GM21619 (cell line): ENCODE measurements around the gene GALNT10.
A peak's percentile ranks its signal among the peaks of the same experiment; 100 is the strongest.
"Not testable (repeated sequence)": the region's sequence is repeated elsewhere in the genome, so short reads cannot be mapped to it uniquely, and the experiment has no call there.

ENCODE experiments used
- ATAC-seq: cut with Tn5 transposase; IDR thresholded peaks from one replicate; pipeline ENCODE4 v1.9.1; 2021; ENCODE audit not compliant: unreplicated experiment

Gene GALNT10

DNA sequence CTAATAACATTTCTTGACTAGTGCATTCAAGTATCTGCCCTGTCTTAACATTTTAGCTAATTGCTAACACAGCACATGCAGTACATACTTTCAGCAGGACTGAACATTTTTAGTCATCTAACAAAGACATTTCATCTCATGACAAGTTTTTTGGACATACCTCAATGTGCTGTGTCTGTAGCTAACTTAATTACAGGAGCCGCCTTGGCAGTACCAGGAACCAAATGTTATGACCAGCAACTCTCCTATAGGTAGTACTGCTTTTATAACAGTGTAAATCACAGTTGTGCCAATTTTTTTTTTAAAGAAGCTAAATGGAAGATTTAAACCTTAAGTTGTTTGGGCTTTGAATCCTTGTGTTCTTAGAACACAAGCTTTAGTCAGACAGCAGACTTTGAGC, 155.9 kb downstream of the GALNT10 start:
- ATAC-seq: no peak

DNA sequence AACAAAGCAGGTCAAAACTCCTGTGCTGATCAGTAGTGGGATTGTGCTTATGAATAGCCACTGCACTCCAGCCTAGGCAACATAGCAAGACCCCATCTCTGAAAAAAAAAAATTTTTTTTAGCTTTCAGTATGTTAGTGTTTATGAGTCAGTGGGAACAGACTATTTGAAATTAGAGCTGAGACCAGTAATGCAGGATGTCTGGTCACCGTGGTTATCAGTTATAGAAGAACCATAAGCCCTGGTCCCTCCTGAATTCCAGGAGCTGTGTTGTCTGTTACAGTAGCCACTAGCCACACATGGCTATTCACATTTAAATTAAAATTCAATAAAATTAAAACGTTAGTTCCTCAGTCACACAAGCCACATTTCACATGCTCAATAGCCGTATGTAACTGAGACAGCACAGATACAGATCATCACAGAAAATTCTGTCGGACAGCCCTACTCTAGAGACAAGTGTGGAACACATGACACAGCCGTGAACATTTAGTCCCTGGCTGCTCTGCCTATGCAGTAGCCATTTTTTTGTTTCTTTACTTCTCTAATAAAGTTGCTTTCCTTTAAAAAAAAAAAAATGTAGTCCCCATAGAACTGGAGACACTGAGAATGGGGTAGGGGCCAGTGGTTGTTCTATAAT, 159.2 kb downstream of the GALNT10 start:
- ATAC-seq: no peak

DNA sequence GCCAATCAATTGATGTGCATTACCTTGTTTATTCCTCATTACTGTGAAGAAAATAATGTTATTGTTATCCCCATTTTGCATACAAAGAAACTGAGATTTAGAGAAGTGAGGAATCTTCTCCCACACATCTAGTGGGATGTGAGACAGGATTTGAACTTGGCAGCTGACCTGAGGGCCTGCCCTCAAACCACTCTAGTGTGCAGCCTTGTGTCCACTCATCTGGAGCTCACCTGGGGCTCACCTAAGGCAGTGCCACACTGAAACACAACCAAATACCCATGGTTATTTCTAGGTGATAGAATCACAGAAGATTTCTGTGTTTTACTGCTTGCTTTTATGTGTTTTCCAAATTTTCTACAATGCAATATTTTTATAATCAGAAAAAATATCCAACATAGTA, 160.6 kb downstream of the GALNT10 start:
- no peak for ATAC-seq

DNA sequence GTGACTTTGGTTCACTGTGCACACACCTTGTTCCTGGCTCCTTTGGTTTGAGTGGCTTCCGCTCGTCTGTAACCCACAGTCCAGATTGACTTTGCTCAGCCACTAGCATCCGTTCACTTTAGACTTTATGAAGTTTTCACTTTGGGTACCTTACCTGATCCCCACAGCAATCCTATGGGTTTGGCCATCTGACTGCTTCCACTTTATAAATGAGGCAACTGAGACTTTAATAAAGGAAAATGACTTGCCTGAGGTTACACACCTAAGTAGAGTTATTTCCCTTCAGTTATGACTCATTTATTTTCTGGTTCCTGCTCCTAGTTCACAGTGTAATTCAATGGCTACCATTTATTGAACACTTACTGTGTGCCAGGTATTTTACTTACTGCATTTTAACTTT, 161.0 kb downstream of the GALNT10 start:
- ATAC-seq: no peak

DNA sequence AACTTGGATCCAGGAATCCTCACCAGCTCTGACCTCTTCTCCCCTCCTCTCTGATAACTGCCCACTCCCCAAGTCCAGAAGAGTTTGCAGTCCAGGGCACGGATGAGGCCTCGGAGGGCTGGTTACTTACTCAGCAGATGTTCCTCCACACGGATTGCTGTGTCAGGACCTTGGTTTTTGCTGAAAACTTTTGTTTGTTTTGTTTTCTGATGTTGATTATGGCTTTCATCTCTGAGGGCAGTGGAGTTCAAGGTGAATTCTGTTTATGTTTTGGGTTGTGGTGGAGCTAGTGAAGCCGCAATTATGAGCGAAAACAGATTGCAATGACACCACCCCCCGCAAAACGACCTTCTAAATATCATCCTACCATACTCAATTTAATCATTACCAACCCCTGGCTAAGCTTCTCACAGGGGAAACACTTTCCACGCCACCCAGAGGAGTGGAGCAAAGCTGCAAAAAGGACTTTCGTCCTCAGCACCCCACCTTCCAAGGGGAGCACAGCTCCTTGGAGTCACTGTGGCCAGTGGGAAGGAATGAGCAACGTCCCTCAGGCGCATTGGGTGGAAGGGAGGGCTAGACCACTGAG, 162.5 kb downstream of the GALNT10 start:
- ATAC-seq: no peak

DNA sequence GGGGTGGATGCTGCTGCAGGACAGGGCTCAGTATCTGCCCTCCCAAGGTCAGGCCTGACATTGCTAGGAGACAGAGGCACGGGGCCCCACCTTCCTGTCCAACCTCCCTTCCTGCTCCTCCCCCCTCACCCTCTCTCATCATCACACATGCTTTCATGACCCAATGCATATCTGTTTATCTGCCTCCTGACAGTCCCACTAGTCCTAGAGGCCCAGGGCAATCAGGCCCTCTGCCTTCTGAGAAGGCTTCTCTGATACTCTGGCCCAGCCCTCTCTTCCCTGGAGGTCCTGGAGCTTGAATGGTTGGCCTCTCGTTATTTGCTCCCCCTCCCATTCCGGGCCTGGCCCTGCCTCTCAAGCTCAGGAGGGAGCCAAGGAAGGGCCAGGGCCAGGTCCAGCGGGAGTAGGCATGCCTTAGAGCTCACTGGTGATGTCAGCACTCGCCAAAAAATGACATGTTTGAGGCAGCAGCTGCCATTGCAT, 164.6 kb downstream of the GALNT10 start:
- no peak for ATAC-seq

DNA sequence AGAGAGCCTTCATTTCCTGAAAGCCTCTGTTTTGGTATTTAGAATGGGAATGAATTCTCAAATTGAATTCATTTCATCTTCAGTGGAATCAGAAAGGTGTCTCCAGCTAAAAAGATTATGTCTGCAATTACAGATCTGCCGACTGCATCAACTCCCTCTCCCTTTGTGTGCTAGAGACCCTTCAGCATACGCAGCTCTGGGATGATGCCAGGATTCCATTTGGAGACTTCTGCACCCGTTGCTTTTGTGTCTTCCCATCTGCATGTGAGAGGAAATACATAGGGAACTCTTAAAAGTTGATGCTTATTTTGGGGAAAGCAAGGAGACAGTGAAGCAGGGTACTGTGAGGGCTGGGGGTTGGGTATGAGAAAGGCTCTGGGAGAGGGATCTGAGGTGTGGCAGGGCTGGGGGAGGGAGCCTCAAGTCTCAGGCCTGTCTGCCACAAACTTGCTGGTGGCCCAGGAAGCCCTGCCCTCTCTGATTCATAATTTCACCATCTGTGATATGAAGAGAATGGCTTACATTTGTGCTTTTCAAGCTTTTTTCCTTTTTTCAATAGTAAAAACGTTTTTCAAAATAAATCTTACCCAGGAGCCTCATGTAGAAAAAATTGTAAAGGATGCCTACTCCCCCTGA, 165.6 kb downstream of the GALNT10 start:
- ATAC-seq: no peak

DNA sequence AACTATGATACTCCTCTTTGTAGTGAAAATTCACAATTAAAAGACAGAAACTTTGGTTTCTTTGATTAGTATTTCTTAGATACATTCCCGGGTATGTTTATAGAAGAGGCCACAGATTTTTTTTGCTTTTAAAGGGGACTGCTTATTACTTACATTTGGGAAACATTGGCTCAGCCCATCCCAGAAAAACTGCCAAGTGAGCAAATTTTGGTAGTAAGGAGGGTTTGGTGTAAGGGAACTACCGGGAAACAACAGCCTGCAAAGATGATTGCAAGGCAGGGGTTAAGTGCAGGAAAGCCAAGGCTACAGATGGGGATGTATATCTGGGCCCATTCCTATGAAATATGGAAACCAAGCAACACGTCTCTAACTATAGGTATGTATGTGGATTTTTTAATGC, 166.4 kb downstream of the GALNT10 start:
- ATAC-seq: no peak

DNA sequence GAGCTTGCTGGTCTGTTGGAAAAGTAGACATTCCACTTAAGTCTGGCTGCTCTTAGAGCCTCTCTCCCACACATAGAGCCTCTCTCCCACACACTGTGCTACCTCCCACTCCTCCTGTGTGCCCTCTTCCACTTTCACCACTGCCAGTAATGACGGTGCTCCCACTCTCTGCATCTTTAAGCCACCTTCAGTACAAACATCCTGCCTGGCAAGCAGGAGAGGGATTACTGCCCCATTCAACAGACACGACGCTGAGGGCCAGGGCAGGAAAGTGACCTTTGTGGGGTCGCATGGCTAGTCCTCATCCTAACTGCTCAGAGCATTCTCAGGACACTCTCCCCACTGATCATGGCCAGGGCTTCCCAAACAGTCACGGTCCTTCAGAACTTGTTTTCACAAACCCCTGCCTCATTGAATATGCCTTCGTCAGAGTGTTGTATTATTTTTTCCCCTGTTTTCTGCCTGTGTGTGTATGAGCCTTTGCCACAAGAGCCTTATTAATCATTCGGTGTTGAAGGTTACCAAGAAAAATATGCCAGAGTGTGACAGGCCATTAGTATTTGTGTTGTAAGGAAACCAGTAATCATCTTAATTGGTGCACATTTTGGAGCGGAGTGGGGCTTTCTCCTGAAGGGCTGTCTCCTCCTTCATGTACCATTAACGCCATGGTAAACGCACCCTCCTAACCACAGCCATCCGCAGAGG, 168.1 kb downstream of the GALNT10 start:
- ATAC-seq: no peak

DNA sequence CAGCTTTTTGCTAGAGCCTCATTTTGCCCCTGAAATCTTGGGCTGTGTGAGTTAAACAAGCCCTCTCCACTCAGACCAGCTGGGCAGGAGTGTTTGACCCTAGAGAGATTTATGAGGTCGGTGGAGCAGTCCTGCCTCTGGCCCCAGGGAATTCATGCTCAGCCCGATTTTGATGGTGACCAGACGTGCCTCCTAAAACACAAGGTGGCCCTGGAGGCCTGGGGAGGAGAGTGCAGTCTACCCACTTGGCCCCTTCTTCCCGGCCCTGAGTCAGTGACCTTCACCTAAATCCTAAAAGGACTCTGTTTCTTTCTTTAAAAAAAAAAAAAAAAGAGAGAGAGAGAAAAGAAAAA, 168.7 kb downstream of the GALNT10 start:
- no peak for ATAC-seq

DNA sequence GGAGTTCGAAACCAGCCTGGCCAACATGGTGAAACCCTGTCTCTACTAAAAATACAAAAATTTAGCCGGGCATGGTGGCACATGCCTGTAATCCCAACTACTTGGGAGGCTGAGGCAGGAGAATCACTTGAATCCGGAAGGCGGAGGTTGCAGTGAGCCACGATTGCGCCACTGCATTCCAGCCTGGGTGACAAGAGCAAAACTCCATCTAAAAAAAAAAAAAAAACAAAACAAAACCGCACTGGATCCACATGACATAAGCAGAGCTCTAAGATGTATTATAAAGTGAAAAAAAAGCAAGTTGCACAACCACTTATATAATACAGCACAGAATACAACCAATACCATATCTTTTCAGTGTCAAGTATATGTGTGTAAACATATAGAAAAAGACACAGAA, 169.7 kb downstream of the GALNT10 start:
- not testable (repeated sequence) for ATAC-seq

DNA sequence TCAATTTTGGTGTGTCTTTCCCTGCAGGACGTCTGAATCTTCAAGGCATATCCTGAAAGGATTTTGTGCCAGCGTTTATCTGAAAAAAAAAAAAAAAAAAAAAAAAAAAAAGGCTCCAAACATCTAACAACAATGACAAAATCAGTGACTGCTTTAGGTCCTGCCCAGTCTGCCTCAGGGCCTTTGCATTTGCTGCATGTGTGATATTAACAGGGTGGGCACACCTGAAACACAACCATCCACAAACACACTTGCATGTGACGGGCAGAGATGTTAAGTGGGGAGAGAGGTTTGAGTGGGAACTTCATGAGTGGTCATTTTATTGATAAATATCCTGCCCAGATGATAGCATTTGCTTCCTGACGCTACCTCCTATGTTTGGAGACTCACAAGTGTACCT, 172.9 kb downstream of the GALNT10 start:
- ATAC-seq: no peak

DNA sequence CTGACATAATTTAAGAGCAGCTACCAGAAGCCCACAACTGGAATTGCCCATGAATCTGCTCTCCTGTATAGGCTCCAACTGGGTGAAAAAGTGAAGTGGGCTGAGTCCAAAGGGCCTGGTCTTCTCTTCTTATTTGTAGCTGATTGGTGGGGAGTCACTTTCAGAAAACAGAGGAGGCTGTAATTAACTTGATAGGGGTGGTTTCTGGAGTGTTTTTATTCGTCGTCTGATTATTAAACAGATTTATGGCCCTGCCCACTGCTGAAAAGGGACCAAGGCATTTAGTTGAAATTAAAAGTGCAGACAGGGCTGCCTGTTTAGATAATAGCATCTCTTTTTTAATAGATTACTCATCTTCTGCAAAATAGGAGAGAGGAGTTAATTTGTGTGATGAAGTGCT, 174.2 kb downstream of the GALNT10 start:
- no peak for ATAC-seq

DNA sequence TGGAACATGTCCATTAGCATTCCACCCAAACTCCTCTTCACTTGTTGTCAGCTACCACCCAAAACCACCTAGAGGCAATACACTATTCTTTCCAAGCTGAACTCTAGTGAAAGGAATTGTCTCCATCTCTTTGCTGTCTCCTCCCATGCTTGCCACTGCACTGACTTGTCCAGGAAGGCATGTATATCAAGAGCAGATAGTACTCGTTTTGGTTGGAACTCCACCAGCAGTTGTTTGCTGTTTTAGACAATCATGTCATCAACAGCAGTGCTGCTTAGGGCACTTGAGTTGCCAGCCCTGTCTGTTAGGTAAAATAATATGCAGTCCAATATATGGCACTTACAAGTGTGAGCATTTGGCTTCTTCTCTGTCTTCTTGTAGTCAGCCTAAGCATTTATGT, 175.3 kb downstream of the GALNT10 start:
- no peak for ATAC-seq

DNA sequence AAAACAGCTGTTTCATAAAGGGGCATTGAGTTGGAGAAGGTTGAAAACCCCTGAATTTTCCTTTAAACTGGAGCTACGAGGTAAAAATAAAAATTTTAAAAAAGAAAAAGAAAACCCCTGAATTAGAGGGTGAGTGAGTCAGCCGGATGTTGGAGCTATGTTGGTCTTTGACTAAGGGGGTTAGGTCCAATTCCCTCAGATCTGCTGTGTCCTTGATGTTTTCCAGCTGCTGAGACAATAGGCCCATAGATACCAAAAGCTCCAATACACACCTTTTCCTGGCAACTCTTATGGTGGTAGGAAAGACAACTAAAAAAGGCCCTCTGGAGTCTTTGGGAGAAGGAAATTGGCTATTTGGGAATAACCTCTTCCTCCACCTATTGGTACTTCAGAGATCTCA, 175.8 kb downstream of the GALNT10 start:
- ATAC-seq: no peak

DNA sequence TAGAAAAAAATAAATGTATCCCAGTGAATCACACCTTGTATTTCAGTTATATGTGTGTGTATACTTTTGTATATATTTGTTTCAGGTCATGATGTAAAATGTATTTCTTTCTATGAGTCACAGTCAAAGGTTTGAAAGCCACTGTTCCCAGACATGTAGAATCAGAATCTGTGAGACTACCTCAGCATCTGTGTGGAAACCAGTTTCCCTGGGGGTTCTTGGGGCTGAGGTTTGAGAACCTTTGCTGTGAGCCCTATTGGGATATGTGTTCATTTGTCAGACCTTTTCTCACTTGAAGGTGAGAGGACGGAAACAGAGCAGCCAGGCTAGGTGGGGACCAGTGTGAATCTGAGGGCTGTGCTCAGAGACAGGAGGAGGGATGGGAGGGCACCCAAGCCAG, 176.6 kb downstream of the GALNT10 start:
- ATAC-seq: peak; percentile 80

DNA sequence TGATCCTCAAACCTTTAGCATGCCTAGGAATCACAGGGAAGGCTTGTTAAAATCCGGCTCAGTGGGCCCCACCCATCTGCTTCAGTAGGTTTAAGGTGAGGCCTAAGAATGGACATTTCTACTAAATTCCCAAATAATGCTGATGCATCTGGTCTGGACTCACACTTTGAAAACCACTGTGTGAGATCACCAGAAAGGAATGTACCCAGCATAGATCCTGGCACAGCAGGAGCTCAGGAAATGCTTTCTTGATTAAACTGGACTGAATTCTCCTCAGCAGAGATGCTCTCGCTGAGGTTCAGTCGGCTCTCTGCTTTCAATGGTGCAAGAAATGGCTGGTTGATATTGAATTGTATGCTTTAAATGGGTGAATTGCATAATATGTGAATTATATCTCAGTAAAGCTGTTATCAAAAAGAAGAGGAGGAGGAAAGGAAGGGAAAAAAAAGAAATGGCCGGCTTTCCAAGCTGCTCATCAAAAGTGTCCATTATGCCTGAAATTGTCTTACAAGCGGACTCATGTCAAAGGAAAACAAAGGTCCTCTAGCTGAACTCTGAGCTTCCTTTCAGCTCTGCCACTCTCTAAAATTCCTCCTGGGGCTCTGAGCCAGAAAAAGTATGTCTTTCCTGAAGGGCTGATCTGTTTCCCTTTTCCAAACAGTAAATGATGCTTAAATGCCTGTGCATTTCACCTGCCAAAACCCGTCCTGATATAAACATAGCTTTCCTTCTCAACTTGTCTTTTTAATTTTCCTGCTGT, 177.7 kb downstream of the GALNT10 start:
- no peak for ATAC-seq

DNA sequence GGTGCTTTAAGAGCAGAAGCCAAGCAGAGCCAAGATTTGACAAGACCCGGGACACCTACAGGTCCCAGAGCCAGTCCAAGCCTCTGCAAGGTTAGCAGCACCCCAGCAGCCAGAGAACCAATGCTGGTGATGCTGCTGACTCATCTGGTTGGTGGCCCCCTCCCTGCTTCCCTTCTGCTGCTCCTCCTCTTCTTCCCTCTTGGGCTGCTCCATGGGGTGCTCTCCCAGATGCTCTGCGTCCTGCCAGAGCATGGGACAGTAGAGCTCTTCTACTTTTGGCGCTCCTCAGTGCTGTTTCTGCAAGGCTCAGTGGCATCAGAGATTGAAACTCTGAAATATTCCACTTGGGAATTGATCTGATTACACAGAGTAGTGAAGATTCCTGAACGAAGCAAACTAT, 179.1 kb downstream of the GALNT10 start:
- ATAC-seq: no peak

DNA sequence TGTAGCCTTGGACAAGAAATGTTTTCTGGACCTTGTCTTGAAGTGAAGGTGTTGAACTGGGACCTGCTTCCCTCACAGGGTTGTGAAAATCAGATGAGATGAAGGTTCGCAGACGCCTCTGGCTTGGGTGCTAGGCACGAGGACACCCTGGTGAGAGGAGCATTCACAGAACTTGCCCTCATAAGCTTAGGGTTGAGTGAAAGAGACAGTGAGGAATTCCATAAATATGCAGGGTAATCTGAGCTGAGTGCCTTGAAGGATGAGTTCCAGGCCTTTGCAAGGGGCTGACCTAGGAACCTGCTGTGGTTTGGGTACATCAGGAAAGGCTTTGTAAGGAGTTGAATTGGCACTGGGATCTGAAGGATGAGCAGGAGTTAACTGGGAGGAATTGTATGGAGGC, 179.6 kb downstream of the GALNT10 start:
- no peak for ATAC-seq

DNA sequence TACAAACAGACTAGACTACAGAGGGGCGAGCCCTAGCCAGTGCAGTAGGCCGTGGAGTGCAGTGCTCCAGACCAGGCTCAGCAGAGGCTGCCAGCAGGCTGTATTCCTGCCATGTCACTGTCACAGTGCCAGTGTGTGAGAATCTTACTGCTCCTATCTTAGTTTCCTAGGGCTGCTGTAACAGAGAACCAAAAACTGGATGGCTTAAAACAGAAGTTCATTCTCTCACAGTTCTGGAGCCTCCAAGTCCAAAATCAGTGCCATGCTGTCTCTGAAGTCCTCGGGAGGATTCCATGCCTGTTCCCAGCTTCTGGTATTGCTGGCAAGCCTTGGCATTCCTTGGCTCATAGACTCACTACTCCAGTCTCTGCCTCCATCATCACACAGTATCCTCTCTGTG, 180.3 kb downstream of the GALNT10 start:
- no peak for ATAC-seq

DNA sequence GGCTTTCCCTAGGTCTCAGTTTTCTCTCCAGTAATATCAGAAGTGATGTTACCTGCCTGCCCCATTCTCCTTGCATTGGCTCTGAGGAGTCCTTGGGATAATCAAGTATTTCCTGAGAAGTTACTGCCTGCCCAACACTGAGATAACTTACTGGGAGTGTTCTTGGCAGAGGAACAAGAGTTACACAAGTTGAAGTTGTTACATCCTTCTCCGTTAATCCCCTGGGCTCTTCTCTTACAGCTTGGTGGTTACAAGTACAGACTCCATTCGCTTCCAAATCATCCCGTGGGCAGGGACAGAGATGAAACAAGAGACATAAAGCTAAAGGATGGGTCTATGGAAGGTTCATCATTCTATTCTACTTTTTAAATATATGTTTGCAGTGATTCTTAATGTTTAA, 181.2 kb downstream of the GALNT10 start:
- no peak for ATAC-seq
